WTC11 (cell line): ENCODE measurements around the gene C11orf65.

Experiments used
- CTCF ChIP-seq: fragments of 200-600 bp; IDR thresholded peaks from 2 replicates; pipeline ENCODE4 v1.8.0; 2022; ENCODE audit warnings: antibody characterized with exemption
- ETV6 ChIP-seq: sonication (generic); formaldehyde crosslinking; IDR thresholded peaks from 2 replicates; pipeline ENCODE4 v1.8.1; 2022; ENCODE audit warnings: mild to moderate bottlenecking, missing genetic modification reagents
- JAZF1 ChIP-seq: fragments of 250-450 bp; sonication (Bioruptor Pico); IDR thresholded peaks from 2 replicates; pipeline ENCODE4 v1.9.0; 2021; ENCODE audit warnings: moderate library complexity, mild to moderate bottlenecking, inconsistent platforms
- MYBL2 ChIP-seq: sonication (generic); formaldehyde crosslinking; IDR thresholded peaks from 2 replicates; pipeline ENCODE4 v1.8.1; 2023; ENCODE audit warnings: mild to moderate bottlenecking, moderate library complexity, missing genetic modification reagents
- ZNF138 ChIP-seq: sonication (generic); formaldehyde crosslinking; conservative IDR thresholded peaks from 2 replicates; pipeline ENCODE4 v1.8.1; 2022; ENCODE audit warnings: mild to moderate bottlenecking, moderate library complexity, missing genetic modification reagents
- ZNF232 ChIP-seq: sonication (generic); formaldehyde crosslinking; IDR thresholded peaks from 2 replicates; pipeline ENCODE4 v1.8.0; 2022; ENCODE audit warnings: mild to moderate bottlenecking, missing genetic modification reagents
- ZNF263 ChIP-seq: sonication (generic); formaldehyde crosslinking; IDR thresholded peaks from 2 replicates; pipeline ENCODE4 v1.8.1; 2022; ENCODE audit warnings: low read depth, mild to moderate bottlenecking, moderate library complexity, missing genetic modification reagents
- ZNF512 ChIP-seq: sonication (generic); formaldehyde crosslinking; IDR thresholded peaks from 2 replicates; pipeline ENCODE4 v1.8.1; 2022; ENCODE audit warnings: missing genetic modification reagents, borderline replicate concordance
- ZNF532 ChIP-seq: fragments of 250-450 bp; sonication (Bioruptor Pico); IDR thresholded peaks from 2 replicates; pipeline ENCODE4 v1.9.0; 2021; ENCODE audit warnings: mild to moderate bottlenecking, borderline replicate concordance

GRCh38 chr11:108388576-108388975 is 78.8 kb downstream of the C11orf65 start:
- no peak for TF ChIP-seq ZNF512 (CRISPR knock-in tag)
- TF ChIP-seq CTCF, result no peak
- TF ChIP-seq ETV6 (CRISPR knock-in tag), result no peak
- no peak for TF ChIP-seq MYBL2 (CRISPR knock-in tag)
- TF ChIP-seq ZNF532 (CRISPR knock-in tag), result no peak
- no peak for TF ChIP-seq ZNF263 (CRISPR knock-in tag)
- TF ChIP-seq ZNF232 (CRISPR knock-in tag), result no peak
- TF ChIP-seq ZNF138 (CRISPR knock-in tag), result no peak
- no peak for TF ChIP-seq JAZF1 (CRISPR knock-in tag)
